Measurements from ENCODE around the gene LRRC55.

- TF ChIP-seq, protein P1, sequence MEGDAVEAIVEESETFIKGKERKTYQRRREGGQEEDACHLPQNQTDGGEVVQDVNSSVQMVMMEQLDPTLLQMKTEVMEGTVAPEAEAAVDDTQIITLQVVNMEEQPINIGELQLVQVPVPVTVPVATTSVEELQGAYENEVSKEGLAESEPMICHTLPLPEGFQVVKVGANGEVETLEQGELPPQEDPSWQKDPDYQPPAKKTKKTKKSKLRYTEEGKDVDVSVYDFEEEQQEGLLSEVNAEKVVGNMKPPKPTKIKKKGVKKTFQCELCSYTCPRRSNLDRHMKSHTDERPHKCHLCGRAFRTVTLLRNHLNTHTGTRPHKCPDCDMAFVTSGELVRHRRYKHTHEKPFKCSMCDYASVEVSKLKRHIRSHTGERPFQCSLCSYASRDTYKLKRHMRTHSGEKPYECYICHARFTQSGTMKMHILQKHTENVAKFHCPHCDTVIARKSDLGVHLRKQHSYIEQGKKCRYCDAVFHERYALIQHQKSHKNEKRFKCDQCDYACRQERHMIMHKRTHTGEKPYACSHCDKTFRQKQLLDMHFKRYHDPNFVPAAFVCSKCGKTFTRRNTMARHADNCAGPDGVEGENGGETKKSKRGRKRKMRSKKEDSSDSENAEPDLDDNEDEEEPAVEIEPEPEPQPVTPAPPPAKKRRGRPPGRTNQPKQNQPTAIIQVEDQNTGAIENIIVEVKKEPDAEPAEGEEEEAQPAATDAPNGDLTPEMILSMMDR (IDR thresholded peaks at IDR 0.05 in 4 of 5, conservative IDR thresholded peaks at IDR 0.05 in 1 of 5), result no peak
- TF ChIP-seq POLR2A (IDR thresholded peaks at IDR 0.05), result no peak
Observed at GRCh38 chr11:57199330-57199729, 17.6 kb downstream of the LRRC55 start.
